Upper lobe of left lung (tissue), 4 donors: ENCODE measurements around the gene DTX2.
"Not testable (repeated sequence)": the region's sequence is repeated elsewhere in the genome, so short reads cannot be mapped to it uniquely, and the experiment has no call there.

ENCODE experiments used
- CTCF ChIP-seq, 6 experiments: fragments of 450-650 bp in 4 of 6; fragments of 200-600 bp in 2 of 6; sonication (generic) in 2 of 6; IDR thresholded peaks; one replicate each; pipeline ENCODE4 v1.5.1; 2016 to 2019; ENCODE audit warnings: antibody characterized with exemption in 6 of 6
- EP300 ChIP-seq, 4 donors: sonication (generic); formaldehyde crosslinking; IDR thresholded peaks; one replicate each; pipeline ENCODE4 v1.5.1; 2017; ENCODE audit warnings: antibody characterized with exemption in 4 of 4, control low read depth in 2 of 4
- POLR2A ChIP-seq, 4 donors: fragments of 450-650 bp; IDR thresholded peaks; one replicate each; pipeline ENCODE4 v1.5.1; 2016 to 2017; ENCODE audit warnings: antibody characterized with exemption in 4 of 4, mild to moderate bottlenecking in 2 of 4
- POLR2AphosphoS5 ChIP-seq, 2 donors: sonication (generic); formaldehyde crosslinking; IDR thresholded peaks; one replicate each; pipeline ENCODE4 v1.5.1; 2017; ENCODE audit warnings: antibody characterized with exemption in 2 of 2

GRCh38 chr7:76457017-76457416, 4.5 kb upstream of the DTX2 start:
- not testable (repeated sequence) for TF ChIP-seq EP300, CTCF, POLR2A, POLR2AphosphoS5 (IDR thresholded peaks at IDR 0.05)
